H1 (cell line): ENCODE measurements around the gene MTCH2. TPM values are rescaled to one million over a fixed set of nuclear protein-coding genes. Genes with fewer than 3 reads are reported as not detected.

Source experiments
- KDM1A ChIP-seq: fragments of 200-600, 300-600 bp; sonication (generic); IDR thresholded peaks from 2 replicates; pipeline ENCODE4 v1.7.1; 2016; ENCODE audit warnings: mild to moderate bottlenecking, low read length, borderline replicate concordance
- KDM4A ChIP-seq: IDR thresholded peaks from one replicate; pipeline ENCODE4 v1.7.1; 2012; ENCODE audit warnings: low read depth, mild to moderate bottlenecking, moderate library complexity, low read length, inconsistent platforms; ENCODE audit not compliant: severe bottlenecking
- SUZ12 ChIP-seq: fragments of 200-600 bp; sonication (generic); IDR thresholded peaks from 2 replicates; pipeline ENCODE4 v1.6.1; 2012; ENCODE audit warnings: mild to moderate bottlenecking, inconsistent platforms, low read length, moderate library complexity, mixed read lengths
- polyA plus RNA-seq, 7 experiments: library from polyadenylated mRNA; depleted of rRNA in 3 of 7; stranded (reverse) in 5 of 7; unstranded in 2 of 7; fragments of >200 nt in 5 of 7; fragments of 200-250 nt in 2 of 7; gene quantifications; 1 replicate in 5 of 7; 2 replicates in 1 of 7; 4 replicates in 1 of 7; pipeline versions ENCODE4 v1.2.1 to v1.2.3, GENCODE V29; 2011 to 2013; ENCODE audit warnings: missing spikeins in 2 of 7, mixed read lengths in 2 of 7
- total RNA-seq: library from RNA; stranded (reverse); fragmentation: NEBNext Ultra II Directional; extraction: Animal tissue kit (Norgen Biotek cat#: 25700); gene quantifications from 2 replicates; pipeline ENCODE4 v1.2.1, GENCODE V29; 2021

MTCH2 gene
- total and polyA plus RNA-seq, 2 of the 8 experiments (the other 6 are each of a cell fraction or from before 2014, with no cell fraction given): 157 to 171 TPM

DNA sequence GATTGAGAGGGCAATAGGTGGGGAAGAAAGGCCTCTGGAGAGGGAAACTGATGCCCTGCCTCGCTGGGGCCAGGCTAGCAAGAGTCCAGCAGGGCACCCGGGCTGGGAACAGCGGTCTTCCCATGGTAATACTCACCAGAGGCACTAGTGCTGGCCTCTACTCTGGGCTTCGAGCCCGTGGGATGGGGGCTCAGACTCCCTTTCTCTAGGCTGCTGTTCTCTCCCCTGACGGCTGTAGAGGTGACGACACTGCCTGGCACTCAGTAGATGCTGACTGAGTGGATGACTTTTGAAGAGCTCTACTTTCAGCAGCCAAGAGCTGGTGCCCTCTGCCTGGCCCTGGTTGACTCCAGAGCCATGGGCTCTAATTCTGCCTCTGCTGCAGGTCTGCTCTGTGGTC lies 47.3 kb downstream of the MTCH2 start (continued):
- no peak for TF ChIP-seq SUZ12
- TF ChIP-seq KDM4A: no peak
- TF ChIP-seq KDM1A: no peak
